ENCODE results near the gene PNMA6F.

Gene PNMA6F

GRCh38 chrX:153366119-153366518 lies 44.6 kb upstream of the PNMA6F start:
- Histone ChIP-seq H3K27me3 (ENCODE audit: insufficient read depth, low read depth) (no peaks in the 10 kb centered on the region), H3K36me3 (ENCODE audit: insufficient read depth) (no peaks in the 10 kb centered on the region), H2AFZ (ENCODE audit: low read depth) (no peak overlapping the region), H3K4me1 (ENCODE audit: low read depth, poor library complexity, severe bottlenecking) (no peaks in the 10 kb centered on the region), H3K79me2 (ENCODE audit: insufficient read depth, low read depth) (no peaks in the 10 kb centered on the region), H3K9ac (no peak overlapping the region), H4K20me1 (ENCODE audit: insufficient read depth) (no peaks in the 10 kb centered on the region), H3K27ac (no peak overlapping the region), H3K4me3 (IDR thresholded peaks at IDR 0.05; ENCODE audit: insufficient read depth, low read depth, low read length) (no peak overlapping the region), H3K4me2 (no peak overlapping the region)
- TF ChIP-seq, protein P1, sequence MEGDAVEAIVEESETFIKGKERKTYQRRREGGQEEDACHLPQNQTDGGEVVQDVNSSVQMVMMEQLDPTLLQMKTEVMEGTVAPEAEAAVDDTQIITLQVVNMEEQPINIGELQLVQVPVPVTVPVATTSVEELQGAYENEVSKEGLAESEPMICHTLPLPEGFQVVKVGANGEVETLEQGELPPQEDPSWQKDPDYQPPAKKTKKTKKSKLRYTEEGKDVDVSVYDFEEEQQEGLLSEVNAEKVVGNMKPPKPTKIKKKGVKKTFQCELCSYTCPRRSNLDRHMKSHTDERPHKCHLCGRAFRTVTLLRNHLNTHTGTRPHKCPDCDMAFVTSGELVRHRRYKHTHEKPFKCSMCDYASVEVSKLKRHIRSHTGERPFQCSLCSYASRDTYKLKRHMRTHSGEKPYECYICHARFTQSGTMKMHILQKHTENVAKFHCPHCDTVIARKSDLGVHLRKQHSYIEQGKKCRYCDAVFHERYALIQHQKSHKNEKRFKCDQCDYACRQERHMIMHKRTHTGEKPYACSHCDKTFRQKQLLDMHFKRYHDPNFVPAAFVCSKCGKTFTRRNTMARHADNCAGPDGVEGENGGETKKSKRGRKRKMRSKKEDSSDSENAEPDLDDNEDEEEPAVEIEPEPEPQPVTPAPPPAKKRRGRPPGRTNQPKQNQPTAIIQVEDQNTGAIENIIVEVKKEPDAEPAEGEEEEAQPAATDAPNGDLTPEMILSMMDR (conservative IDR thresholded peaks at IDR 0.05; ENCODE audit: low read depth, low read length) = no peak

DNA sequence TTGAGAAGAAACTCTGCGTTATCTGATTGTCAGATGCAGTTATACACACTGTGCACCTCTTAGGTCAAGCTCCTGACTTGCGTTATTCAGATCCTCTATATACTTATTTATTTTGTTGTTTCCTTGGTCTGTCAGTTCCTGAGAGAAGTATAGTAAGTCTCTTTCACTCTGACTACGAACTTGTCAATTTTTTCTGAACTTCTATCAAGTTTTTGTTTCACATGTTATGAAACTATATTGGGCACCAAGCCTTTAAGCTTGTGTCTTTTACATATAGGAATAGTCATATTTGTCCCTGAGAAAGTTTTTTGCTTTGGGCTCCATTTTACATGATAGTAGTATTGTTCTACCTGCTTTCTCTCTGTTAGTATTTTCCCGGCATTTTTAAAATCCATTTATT lies 44.1 kb upstream of the PNMA6F start:
- Histone ChIP-seq H4K20me1 (ENCODE audit: insufficient read depth) (no peaks in the 10 kb centered on the region), H3K4me2 (no peak overlapping the region), H2AFZ (ENCODE audit: low read depth) (no peak overlapping the region), H3K36me3 (ENCODE audit: insufficient read depth) (no peaks in the 10 kb centered on the region), H3K79me2 (ENCODE audit: insufficient read depth, low read depth) (no peaks in the 10 kb centered on the region), H3K4me1 (ENCODE audit: low read depth, poor library complexity, severe bottlenecking) (no peaks in the 10 kb centered on the region), H3K4me3 (IDR thresholded peaks at IDR 0.05; ENCODE audit: insufficient read depth, low read depth, low read length) (no peak overlapping the region), H3K27me3 (ENCODE audit: insufficient read depth, low read depth) (no peaks in the 10 kb centered on the region), H3K9ac (no peak overlapping the region), H3K27ac (no peak overlapping the region)
- TF ChIP-seq, protein P1 (conservative IDR thresholded peaks at IDR 0.05; ENCODE audit: low read depth, low read length) = no peak

DNA sequence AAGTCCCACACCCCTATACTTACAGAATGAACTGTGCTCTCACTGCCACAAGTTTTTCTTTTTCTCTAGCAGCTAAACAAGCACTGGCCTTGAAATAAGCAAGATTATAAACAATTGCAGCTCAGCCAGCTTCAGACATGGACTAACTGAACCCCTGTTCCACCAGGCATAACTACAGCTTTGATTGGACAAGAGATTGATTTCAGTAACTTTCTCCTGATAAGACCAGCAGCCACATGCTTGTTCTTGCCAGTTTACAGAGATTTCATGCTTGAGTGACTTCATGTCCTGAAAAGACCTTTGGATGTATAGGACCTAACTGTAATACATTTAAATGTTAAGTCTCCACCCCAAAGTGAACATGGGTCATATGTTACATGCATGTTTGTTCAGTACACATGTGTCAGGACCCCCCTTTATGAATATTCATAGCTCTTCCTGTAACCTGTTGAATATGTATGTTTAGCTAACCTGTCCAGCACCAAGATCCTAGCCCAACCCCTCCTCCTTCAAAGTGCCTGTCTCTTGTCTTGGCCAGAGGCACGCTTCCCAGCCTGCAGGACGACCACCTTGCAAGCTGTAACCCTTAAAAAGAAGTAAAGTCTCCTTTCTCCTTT lies 40.3 kb upstream of the PNMA6F start:
- H3K9ac ChIP-seq = no peak overlapping the region
- H3K27me3 ChIP-seq (ENCODE audit: insufficient read depth, low read depth) = no peaks in the 10 kb centered on the region
- no peak overlapping the region for H3K4me2 ChIP-seq
- no peaks in the 10 kb centered on the region for H3K79me2 ChIP-seq (ENCODE audit: insufficient read depth, low read depth)
- no peaks in the 10 kb centered on the region for H3K36me3 ChIP-seq (ENCODE audit: insufficient read depth)
- H2AFZ ChIP-seq (ENCODE audit: low read depth) = no peak overlapping the region
- no peaks in the 10 kb centered on the region for H4K20me1 ChIP-seq (ENCODE audit: insufficient read depth)
- no peak overlapping the region for H3K27ac ChIP-seq
- TF ChIP-seq, protein P1 (conservative IDR thresholded peaks at IDR 0.05; ENCODE audit: low read depth, low read length) = no peak
- H3K4me3 ChIP-seq (IDR thresholded peaks at IDR 0.05; ENCODE audit: insufficient read depth, low read depth, low read length) = no peak overlapping the region
- no peaks in the 10 kb centered on the region for H3K4me1 ChIP-seq (ENCODE audit: low read depth, poor library complexity, severe bottlenecking)

DNA sequence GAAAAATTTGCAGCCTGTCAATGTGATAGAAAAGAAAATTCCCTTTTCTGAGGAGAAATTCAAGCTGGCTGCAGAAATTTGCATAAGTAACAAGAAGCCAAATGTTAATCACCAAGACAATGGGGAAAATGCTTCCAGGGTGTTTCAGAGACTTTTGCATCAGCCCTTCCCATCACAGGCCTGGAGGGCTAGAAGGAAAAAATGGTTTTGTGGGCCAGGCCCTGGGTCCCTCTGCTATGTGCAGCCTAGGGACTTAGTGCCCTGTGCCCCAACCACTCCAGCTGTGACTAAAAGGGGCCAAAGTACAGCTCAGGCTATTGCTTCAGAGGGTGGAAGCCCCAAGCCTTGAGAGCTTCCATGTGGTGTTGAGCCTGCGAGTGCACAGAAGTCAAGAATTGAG lies 36.3 kb upstream of the PNMA6F start:
- H3K36me3 ChIP-seq (ENCODE audit: insufficient read depth) = no peaks in the 10 kb centered on the region
- H3K4me2 ChIP-seq = no peak overlapping the region
- no peaks in the 10 kb centered on the region for H3K79me2 ChIP-seq (ENCODE audit: insufficient read depth, low read depth)
- TF ChIP-seq, protein P1 (conservative IDR thresholded peaks at IDR 0.05; ENCODE audit: low read depth, low read length) = no peak
- H3K4me1 ChIP-seq (ENCODE audit: low read depth, poor library complexity, severe bottlenecking) = no peaks in the 10 kb centered on the region
- no peak overlapping the region for H3K27ac ChIP-seq
- H3K4me3 ChIP-seq (IDR thresholded peaks at IDR 0.05; ENCODE audit: insufficient read depth, low read depth, low read length) = no peak overlapping the region
- H3K9ac ChIP-seq = no peak overlapping the region
- no peaks in the 10 kb centered on the region for H4K20me1 ChIP-seq (ENCODE audit: insufficient read depth)
- H2AFZ ChIP-seq (ENCODE audit: low read depth) = no peak overlapping the region
- no peaks in the 10 kb centered on the region for H3K27me3 ChIP-seq (ENCODE audit: insufficient read depth, low read depth)

Measured in KMS-11 (cell line).